Gastrocnemius medialis (tissue), 4 donors: ENCODE measurements around the gene URB2. TPM values are rescaled to one million over a fixed set of nuclear protein-coding genes. Genes with fewer than 3 reads are reported as not detected.

Source experiments
- ATAC-seq, 2 donors: fragments of 150-250 bp; one replicate each; pipeline ENCODE4 v1.9.1; 2016
- DNase-seq, 2 donors: peaks; one replicate each; pipeline ENCODE4 v3.0.0-alpha.2; 2019
- H3K27ac ChIP-seq, 4 donors: fragments of 200-600 bp; sonication (generic); 1 replicate in 1 of 4; 2 replicates in 3 of 4; pipeline ENCODE4 v1.5.1; 2016 to 2018; ENCODE audit warnings: mild to moderate bottlenecking in 2 of 4, moderate library complexity in 1 of 4
- H3K27me3 ChIP-seq, 3 donors: fragments of 200-600 bp; sonication (generic) in 2 of 3; 1 replicate in 1 of 3; 2 replicates in 2 of 3; pipeline versions ENCODE4 v1.5.1 to v1.6.0; 2016 to 2019; ENCODE audit warnings: mild to moderate bottlenecking in 1 of 3, moderate library complexity in 1 of 3
- H3K36me3 ChIP-seq, 2 donors: fragments of 200-600 bp; sonication (generic) in 1 of 2; one replicate each; pipeline ENCODE4 v1.5.1; 2017 to 2018
- H3K4me1 ChIP-seq, 2 donors: fragments of 200-600 bp; sonication (generic) in 1 of 2; one replicate each; pipeline ENCODE4 v1.5.1; 2016 to 2017; ENCODE audit warnings: mild to moderate bottlenecking in 2 of 2
- H3K4me3 ChIP-seq, 4 donors: fragments of 200-600 bp; sonication (generic) in 3 of 4; 1 replicate in 1 of 4; 2 replicates in 3 of 4; pipeline ENCODE4 v1.5.1; 2016 to 2019; ENCODE audit warnings: mild to moderate bottlenecking in 2 of 4
- H3K9me3 ChIP-seq, 3 donors: fragments of 200-600 bp; sonication (generic) in 2 of 3; 1 replicate in 1 of 3; 2 replicates in 2 of 3; pipeline ENCODE4 v1.5.1; 2016 to 2019
- CTCF ChIP-seq, 5 experiments: fragments of 450-650 bp in 3 of 5; fragments of 200-600 bp in 2 of 5; sonication (generic) in 2 of 5; IDR thresholded peaks in 4 of 5; conservative IDR thresholded peaks in 1 of 5; 1 replicate in 4 of 5; 2 replicates in 1 of 5; pipeline ENCODE4 v1.5.1; 2016 to 2019; ENCODE audit warnings: antibody characterized with exemption in 5 of 5, mild to moderate bottlenecking in 3 of 5, moderate library complexity in 3 of 5
- POLR2A ChIP-seq, 2 donors: fragments of 450-650 bp; IDR thresholded peaks; one replicate each; pipeline ENCODE4 v1.6.1; 2017; ENCODE audit warnings: antibody characterized with exemption in 2 of 2, mild to moderate bottlenecking in 2 of 2, moderate library complexity in 2 of 2
- in situ Hi-C, 4 donors: fragments of 200-750 bp; cut with MboI; loops; one replicate each; pipeline versions ENCODE4 v1.15.0 to v1.8.0; 2017; ENCODE audit warnings: low sequenced_read_pairs in 4 of 4
- intact Hi-C: fragments of 100-400 bp; cut with DNase I; formaldehyde crosslinking; loops from one replicate; pipeline ENCODE4 v1.15.1; 2023; ENCODE audit warnings: low total_unique reads
- total RNA-seq, 4 donors: library from RNA; depleted of rRNA; stranded (reverse); fragments of >200 nt; gene quantifications; one replicate each; pipeline versions ENCODE4 v1.1.0 to v1.2.3, GENCODE V29; 2016

URB2 gene
- total RNA-seq, 4 donors from 2014 or later, result 9.9 to 20.6 (median 13.4) TPM

- in situ Hi-C loops, result no loop called here
- TF ChIP-seq POLR2A (IDR thresholded peaks at IDR 0.05) (no peak), CTCF (IDR thresholded peaks at IDR 0.05 in 4 of 5, conservative IDR thresholded peaks at IDR 0.05 in 1 of 5) (no peak)
- no peaks in the 10 kb centered on the region for H3K27me3 ChIP-seq
- intact Hi-C loops, result no loop called here
- H3K27ac ChIP-seq, result peak overlapping the region in 2 of 4 donors; percentile 11 to 32
- no peaks in the 10 kb centered on the region for H3K9me3 ChIP-seq
- peaks cover 7 to 23% of the 10 kb centered on the region in 2 donors for H3K4me1 ChIP-seq
- ATAC-seq, result peak; percentile 53 to 68
- DNase-seq, result peak; percentile 23 to 29
- no peak overlapping the region for H3K4me3 ChIP-seq
- H3K36me3 ChIP-seq, result no peaks in the 10 kb centered on the region
These were observed 43.9 kb upstream of the URB2 start for GRCh38 chr1:229582011-229582694.

GRCh38 chr1:229582715-229583114, 43.3 kb upstream of the URB2 start:
- Histone ChIP-seq H3K4me3 (no peak overlapping the region), H3K36me3 (no peaks in the 10 kb centered on the region), H3K4me1 (peaks cover 7 to 23% of the 10 kb centered on the region in 2 donors), H3K27ac (peak overlapping the region in 1 of 4 donors; percentile 32), H3K9me3 (no peaks in the 10 kb centered on the region), H3K27me3 (no peaks in the 10 kb centered on the region)
- DNase-seq, result no peak
- TF ChIP-seq POLR2A (IDR thresholded peaks at IDR 0.05), result no peak
- TF ChIP-seq CTCF (IDR thresholded peaks at IDR 0.05 in 4 of 5, conservative IDR thresholded peaks at IDR 0.05 in 1 of 5), result no peak
- intact Hi-C loops (no loop called here), in situ Hi-C loops (no loop called here)
- no peak for ATAC-seq

- Histone ChIP-seq H3K4me1 (peaks cover 0 to 10% of the 10 kb centered on the region in 2 donors), H3K36me3 (no peaks in the 10 kb centered on the region), H3K4me3 (no peak overlapping the region), H3K27ac (no peak overlapping the region), H3K27me3 (no peaks in the 10 kb centered on the region), H3K9me3 (no peaks in the 10 kb centered on the region)
- no peak for ATAC-seq
- no peak for DNase-seq
- in situ Hi-C loops (no loop called here), intact Hi-C loops (no loop called here)
- TF ChIP-seq POLR2A (IDR thresholded peaks at IDR 0.05) (no peak), CTCF (IDR thresholded peaks at IDR 0.05 in 4 of 5, conservative IDR thresholded peaks at IDR 0.05 in 1 of 5) (no peak)
These were observed 40.7 kb upstream of the URB2 start for GRCh38 chr1:229585338-229585737.

GRCh38 chr1:229590119-229590518, 35.9 kb upstream of the URB2 start:
- no peak overlapping the region for H3K27ac ChIP-seq
- no peak overlapping the region for H3K4me3 ChIP-seq
- DNase-seq, result no peak
- peaks cover 0 to 26% of the 10 kb centered on the region in 2 donors for H3K36me3 ChIP-seq
- H3K9me3 ChIP-seq, result no peaks in the 10 kb centered on the region
- TF ChIP-seq CTCF (IDR thresholded peaks at IDR 0.05 in 4 of 5, conservative IDR thresholded peaks at IDR 0.05 in 1 of 5), result no peak
- no peak for TF ChIP-seq POLR2A (IDR thresholded peaks at IDR 0.05)
- in situ Hi-C loops, result no loop called here
- ATAC-seq, result no peak
- intact Hi-C loops, result no loop called here
- H3K4me1 ChIP-seq, result no peaks in the 10 kb centered on the region
- H3K27me3 ChIP-seq, result no peaks in the 10 kb centered on the region
